ENCODE data around the gene CUX1. TPM values are rescaled to one million over a fixed set of nuclear protein-coding genes. Genes with fewer than 3 reads are reported as not detected.
"Not testable (repeated sequence)": the region's sequence is repeated elsewhere in the genome, so short reads cannot be mapped to it uniquely, and the experiment has no call there.

Gene CUX1
- total RNA-seq, 1 experiment from 2014 or later: 34.9 TPM

GRCh38 chr7:102329366-102329765, 511.9 kb downstream of the CUX1 start:
- DNase-seq (ENCODE audit: extremely low read depth, low read depth): not testable (repeated sequence)

- not testable (repeated sequence) for DNase-seq (ENCODE audit: extremely low read depth, low read depth)
Observed at GRCh38 chr7:102330666-102331460, 513.4 kb downstream of the CUX1 start.

Small RNA genes lying within 50 kb of the gene (small RNA-seq; reads per million reads assigned to genes)
- 0 reads per million in 2 experiments for gene AC005086.2
- gene AC005086.3: 0 reads per million in 2 experiments
- gene AC005086.4: 0 reads per million in 2 experiments
- gene AC005088.1: 0 reads per million in 2 experiments
- 0 reads per million in 2 experiments for gene MIR4285
- gene RF00554: 0 to 0.02 reads per million in 2 experiments

Other genes with a start within 250 kb of the CUX1 start
- gene MYL10, start 188.3 kb upstream of the CUX1 start, total RNA-seq (2014; rRNA removed; shearing (Covaris generic)): not detected in 2 replicates